ENCODE measurements around the gene NRTN.
"Not testable (repeated sequence)": the region's sequence is repeated elsewhere in the genome, so short reads cannot be mapped to it uniquely, and the experiment has no call there.

Gene NRTN

GRCh38 chr19:5847846-5848245 is 43.0 kb downstream of the NRTN start:
- not testable (repeated sequence) for H3K4me1 ChIP-seq (ENCODE audit: control insufficient read depth in 5 of 5, insufficient read depth in 5 of 5, low read length in 5 of 5); H3K36me3 ChIP-seq (ENCODE audit: control insufficient read depth in 5 of 5, insufficient read depth in 5 of 5, low read length in 5 of 5); H3K27me3 ChIP-seq (ENCODE audit: control insufficient read depth in 5 of 5, insufficient read depth in 4 of 5, low read length in 5 of 5); H3K27ac ChIP-seq (ENCODE audit: low read depth, low read length); H3K4me3 ChIP-seq (ENCODE audit: low read depth in 1 of 5, low read length in 5 of 5); H3K9me3 ChIP-seq (ENCODE audit: control insufficient read depth in 5 of 5, low read length in 5 of 5); H3K9ac ChIP-seq (ENCODE audit: low read length in 5 of 5)

- H3K9ac ChIP-seq (ENCODE audit: low read length in 5 of 5); H3K4me3 ChIP-seq (ENCODE audit: low read depth in 1 of 5, low read length in 5 of 5): not testable (repeated sequence)
These were observed 43.8 kb downstream of the NRTN start for GRCh38 chr19:5848621-5849020.

GRCh38 chr19:5850189-5850588 is 45.3 kb downstream of the NRTN start:
- Histone ChIP-seq H3K27ac (ENCODE audit: low read depth, low read length) (no peak overlapping the region), H3K36me3 (ENCODE audit: control insufficient read depth in 5 of 5, insufficient read depth in 5 of 5, low read length in 5 of 5) (no peaks in the 10 kb centered on the region), H3K4me1 (ENCODE audit: control insufficient read depth in 5 of 5, insufficient read depth in 5 of 5, low read length in 5 of 5) (peaks cover 0 to 4% (median 0%) of the 10 kb centered on the region in 5 donors), H3K4me3 (ENCODE audit: low read depth in 1 of 5, low read length in 5 of 5) (no peak overlapping the region), H3K27me3 (ENCODE audit: control insufficient read depth in 5 of 5, insufficient read depth in 4 of 5, low read length in 5 of 5) (peaks cover 0 to 4% (median 0%) of the 10 kb centered on the region in 5 donors), H3K9ac (ENCODE audit: low read length in 5 of 5) (no peak overlapping the region), H3K9me3 (ENCODE audit: control insufficient read depth in 5 of 5, low read length in 5 of 5) (no peaks in the 10 kb centered on the region)

More at GRCh38 chr19:5848621-5849020, 43.8 kb downstream of the NRTN start:
- H3K9me3 ChIP-seq (ENCODE audit: control insufficient read depth in 5 of 5, low read length in 5 of 5); H3K36me3 ChIP-seq (ENCODE audit: control insufficient read depth in 5 of 5, insufficient read depth in 5 of 5, low read length in 5 of 5); H3K27me3 ChIP-seq (ENCODE audit: control insufficient read depth in 5 of 5, insufficient read depth in 4 of 5, low read length in 5 of 5); H3K4me1 ChIP-seq (ENCODE audit: control insufficient read depth in 5 of 5, insufficient read depth in 5 of 5, low read length in 5 of 5); H3K27ac ChIP-seq (ENCODE audit: low read depth, low read length): not testable (repeated sequence)

GRCh38 chr19:5850743-5851293 is 46.0 kb downstream of the NRTN start:
- no peak overlapping the region for H3K9ac ChIP-seq (ENCODE audit: low read length in 5 of 5)
- H3K27ac ChIP-seq (ENCODE audit: low read depth, low read length): no peak overlapping the region
- H3K4me3 ChIP-seq (ENCODE audit: low read depth in 1 of 5, low read length in 5 of 5): no peak overlapping the region
- no peaks in the 10 kb centered on the region for H3K9me3 ChIP-seq (ENCODE audit: control insufficient read depth in 5 of 5, low read length in 5 of 5)
- H3K4me1 ChIP-seq (ENCODE audit: control insufficient read depth in 5 of 5, insufficient read depth in 5 of 5, low read length in 5 of 5): peaks cover 0 to 4% (median 0%) of the 10 kb centered on the region in 5 donors
- H3K36me3 ChIP-seq (ENCODE audit: control insufficient read depth in 5 of 5, insufficient read depth in 5 of 5, low read length in 5 of 5): no peaks in the 10 kb centered on the region
- H3K27me3 ChIP-seq (ENCODE audit: control insufficient read depth in 5 of 5, insufficient read depth in 4 of 5, low read length in 5 of 5): peaks cover 0 to 6% (median 0%) of the 10 kb centered on the region in 5 donors

GRCh38 chr19:5851302-5851701 is 46.4 kb downstream of the NRTN start, which contains the start of gene FUT3:
TSS of gene FUT3 (minus strand) at chr19:5851449.
- H3K36me3 ChIP-seq (ENCODE audit: control insufficient read depth in 5 of 5, insufficient read depth in 5 of 5, low read length in 5 of 5): no peaks in the 10 kb centered on the region
- H3K9ac ChIP-seq (ENCODE audit: low read length in 5 of 5): no peak within 1 kb of the TSS
- H3K9me3 ChIP-seq (ENCODE audit: control insufficient read depth in 5 of 5, low read length in 5 of 5): no peaks in the 10 kb centered on the region
- H3K27ac ChIP-seq (ENCODE audit: low read depth, low read length): no peak within 1 kb of the TSS
- peaks cover 0 to 6% (median 2%) of the 10 kb centered on the region in 5 donors for H3K27me3 ChIP-seq (ENCODE audit: control insufficient read depth in 5 of 5, insufficient read depth in 4 of 5, low read length in 5 of 5)
- H3K4me3 ChIP-seq (ENCODE audit: low read depth in 1 of 5, low read length in 5 of 5): no peak within 1 kb of the TSS
- peaks cover 0 to 4% (median 0%) of the 10 kb centered on the region in 5 donors for H3K4me1 ChIP-seq (ENCODE audit: control insufficient read depth in 5 of 5, insufficient read depth in 5 of 5, low read length in 5 of 5)

GRCh38 chr19:5854121-5854520 is 49.3 kb downstream of the NRTN start:
- not testable (repeated sequence) for H3K4me3 ChIP-seq (ENCODE audit: low read depth in 1 of 5, low read length in 5 of 5); H3K27me3 ChIP-seq (ENCODE audit: control insufficient read depth in 5 of 5, insufficient read depth in 4 of 5, low read length in 5 of 5); H3K27ac ChIP-seq (ENCODE audit: low read depth, low read length); H3K4me1 ChIP-seq (ENCODE audit: control insufficient read depth in 5 of 5, insufficient read depth in 5 of 5, low read length in 5 of 5); H3K9me3 ChIP-seq (ENCODE audit: control insufficient read depth in 5 of 5, low read length in 5 of 5); H3K9ac ChIP-seq (ENCODE audit: low read length in 5 of 5); H3K36me3 ChIP-seq (ENCODE audit: control insufficient read depth in 5 of 5, insufficient read depth in 5 of 5, low read length in 5 of 5)

GRCh38 chr19:5855151-5855550 is 50.3 kb downstream of the NRTN start:
- not testable (repeated sequence) for H3K36me3 ChIP-seq (ENCODE audit: control insufficient read depth in 5 of 5, insufficient read depth in 5 of 5, low read length in 5 of 5); H3K9ac ChIP-seq (ENCODE audit: low read length in 5 of 5); H3K4me1 ChIP-seq (ENCODE audit: control insufficient read depth in 5 of 5, insufficient read depth in 5 of 5, low read length in 5 of 5); H3K4me3 ChIP-seq (ENCODE audit: low read depth in 1 of 5, low read length in 5 of 5); H3K27ac ChIP-seq (ENCODE audit: low read depth, low read length); H3K9me3 ChIP-seq (ENCODE audit: control insufficient read depth in 5 of 5, low read length in 5 of 5); H3K27me3 ChIP-seq (ENCODE audit: control insufficient read depth in 5 of 5, insufficient read depth in 4 of 5, low read length in 5 of 5)

GRCh38 chr19:5857203-5858081 is 52.6 kb downstream of the NRTN start:
- Histone ChIP-seq H3K9ac (ENCODE audit: low read length in 5 of 5) (no peak overlapping the region), H3K4me1 (ENCODE audit: control insufficient read depth in 5 of 5, insufficient read depth in 5 of 5, low read length in 5 of 5) (no peaks in the 10 kb centered on the region), H3K27ac (ENCODE audit: low read depth, low read length) (no peak overlapping the region), H3K27me3 (ENCODE audit: control insufficient read depth in 5 of 5, insufficient read depth in 4 of 5, low read length in 5 of 5) (peaks cover 0 to 9% (median 8%) of the 10 kb centered on the region in 5 donors), H3K4me3 (ENCODE audit: low read depth in 1 of 5, low read length in 5 of 5) (no peak overlapping the region), H3K9me3 (ENCODE audit: control insufficient read depth in 5 of 5, low read length in 5 of 5) (no peaks in the 10 kb centered on the region), H3K36me3 (ENCODE audit: control insufficient read depth in 5 of 5, insufficient read depth in 5 of 5, low read length in 5 of 5) (no peaks in the 10 kb centered on the region)

- peaks cover 5 to 12% (median 6%) of the 10 kb centered on the region in 5 donors for H3K27me3 ChIP-seq (ENCODE audit: control insufficient read depth in 5 of 5, insufficient read depth in 4 of 5, low read length in 5 of 5)
- H3K4me3 ChIP-seq (ENCODE audit: low read depth in 1 of 5, low read length in 5 of 5): no peak overlapping the region
- H3K4me1 ChIP-seq (ENCODE audit: control insufficient read depth in 5 of 5, insufficient read depth in 5 of 5, low read length in 5 of 5): no peaks in the 10 kb centered on the region
- H3K9me3 ChIP-seq (ENCODE audit: control insufficient read depth in 5 of 5, low read length in 5 of 5): no peaks in the 10 kb centered on the region
- no peak overlapping the region for H3K27ac ChIP-seq (ENCODE audit: low read depth, low read length)
- H3K36me3 ChIP-seq (ENCODE audit: control insufficient read depth in 5 of 5, insufficient read depth in 5 of 5, low read length in 5 of 5): no peaks in the 10 kb centered on the region
- H3K9ac ChIP-seq (ENCODE audit: low read length in 5 of 5): no peak overlapping the region
These were observed 58.3 kb downstream of the NRTN start for GRCh38 chr19:5863030-5863665.
